Tibial artery (tissue), 4 donors: ENCODE measurements around the gene SLC25A29.

Source experiments
- DNase-seq, 2 donors: peaks; one replicate each; pipeline ENCODE4 v3.0.0-alpha.2; 2019
- H3K27ac ChIP-seq, 2 donors: fragments of 200-600 bp; sonication (generic) in 1 of 2; 1 replicate in 1 of 2; 2 replicates in 1 of 2; pipeline ENCODE4 v1.5.1; 2018 to 2019; ENCODE audit warnings: mild to moderate bottlenecking in 1 of 2
- H3K27me3 ChIP-seq, 2 donors: fragments of 200-600 bp; sonication (generic) in 1 of 2; one replicate each; pipeline versions ENCODE4 v1.5.1 to v1.6.0; 2016 to 2019
- H3K36me3 ChIP-seq, 3 donors: fragments of 200-600 bp; sonication (generic) in 2 of 3; one replicate each; pipeline ENCODE4 v1.5.1; 2016 to 2019; ENCODE audit warnings: mild to moderate bottlenecking in 2 of 3
- H3K4me1 ChIP-seq, 4 donors: fragments of 200-600 bp; sonication (generic) in 2 of 4; 1 replicate in 3 of 4; 2 replicates in 1 of 4; pipeline ENCODE4 v1.5.1; 2016 to 2019
- H3K4me3 ChIP-seq, 2 donors: fragments of 200-600 bp; sonication (generic) in 1 of 2; 1 replicate in 1 of 2; 2 replicates in 1 of 2; pipeline ENCODE4 v1.5.1; 2018 to 2019; ENCODE audit warnings: mild to moderate bottlenecking in 2 of 2
- H3K9me3 ChIP-seq, 3 donors: fragments of 200-600 bp; sonication (generic) in 1 of 3; one replicate each; pipeline ENCODE4 v1.5.1; 2016 to 2019
- CTCF ChIP-seq, 2 experiments: fragments of 200-600 bp in 1 of 2; fragments of 450-650 bp in 1 of 2; IDR thresholded peaks; one replicate each; pipeline ENCODE4 v1.5.1; 2017 to 2019; ENCODE audit warnings: antibody characterized with exemption in 2 of 2, mild to moderate bottlenecking in 1 of 2, moderate library complexity in 1 of 2
- intact Hi-C: fragments of 100-400 bp; cut with DNase I; formaldehyde crosslinking; loops from one replicate; pipeline ENCODE4 v1.15.0; 2023; ENCODE audit warnings: low total_unique reads

Gene SLC25A29

DNA sequence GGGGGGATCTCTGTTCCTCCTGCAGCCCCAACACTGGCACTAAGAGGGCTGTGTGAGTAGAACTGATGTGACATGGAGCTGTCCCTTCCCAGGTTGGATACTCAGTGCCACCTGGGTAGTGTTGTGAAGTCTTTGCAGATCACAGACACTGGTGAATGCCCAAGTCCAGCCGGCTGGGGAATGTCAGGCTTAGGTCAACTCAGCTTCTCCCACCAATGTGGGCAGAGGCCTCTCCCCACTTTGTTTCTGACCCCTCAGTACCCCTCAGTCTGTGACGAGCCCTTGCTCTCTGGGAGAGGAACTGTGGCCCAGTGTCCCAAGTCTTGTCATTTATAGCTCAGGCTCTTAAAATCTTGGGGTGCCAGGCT lies 11.3 kb downstream of the SLC25A29 start:
- Histone ChIP-seq H3K27me3 (no peaks in the 10 kb centered on the region), H3K4me3 (no peak overlapping the region), H3K9me3 (no peaks in the 10 kb centered on the region), H3K36me3 (peaks cover 0 to 40% (median 22%) of the 10 kb centered on the region in 3 donors), H3K27ac (no peak overlapping the region), H3K4me1 (peaks cover 0 to 27% (median 16%) of the 10 kb centered on the region in 4 donors)
- intact Hi-C loops = no loop called here
- no peak for TF ChIP-seq CTCF (IDR thresholded peaks at IDR 0.05)
- peak in 1 of 2 donors; percentile 49 for DNase-seq

GRCh38 chr14:100294213-100294962 lies 11.9 kb downstream of the SLC25A29 start:
- H3K27ac ChIP-seq = no peak overlapping the region

GRCh38 chr14:100293497-100294212 lies 12.6 kb downstream of the SLC25A29 start:
- H3K27ac ChIP-seq = no peak overlapping the region
- peaks cover 0 to 25% (median 16%) of the 10 kb centered on the region in 4 donors for H3K4me1 ChIP-seq
- intact Hi-C loops = no loop called here
- peak in 1 of 2 donors; percentile 18 for DNase-seq
- no peaks in the 10 kb centered on the region for H3K9me3 ChIP-seq
- peaks cover 0 to 39% (median 22%) of the 10 kb centered on the region in 3 donors for H3K36me3 ChIP-seq
- no peak overlapping the region for H3K4me3 ChIP-seq
- no peak for TF ChIP-seq CTCF (IDR thresholded peaks at IDR 0.05)
- no peaks in the 10 kb centered on the region for H3K27me3 ChIP-seq

More at GRCh38 chr14:100294213-100294962, 11.9 kb downstream of the SLC25A29 start:
- H3K27me3 ChIP-seq = no peaks in the 10 kb centered on the region
- peaks cover 0 to 40% (median 22%) of the 10 kb centered on the region in 3 donors for H3K36me3 ChIP-seq
- no peak overlapping the region for H3K4me3 ChIP-seq
- no peak for TF ChIP-seq CTCF (IDR thresholded peaks at IDR 0.05)
- intact Hi-C loops = no loop called here
- no peaks in the 10 kb centered on the region for H3K9me3 ChIP-seq
- peak; percentile 39 to 69 for DNase-seq
- H3K4me1 ChIP-seq = peaks cover 0 to 27% (median 16%) of the 10 kb centered on the region in 4 donors

DNA sequence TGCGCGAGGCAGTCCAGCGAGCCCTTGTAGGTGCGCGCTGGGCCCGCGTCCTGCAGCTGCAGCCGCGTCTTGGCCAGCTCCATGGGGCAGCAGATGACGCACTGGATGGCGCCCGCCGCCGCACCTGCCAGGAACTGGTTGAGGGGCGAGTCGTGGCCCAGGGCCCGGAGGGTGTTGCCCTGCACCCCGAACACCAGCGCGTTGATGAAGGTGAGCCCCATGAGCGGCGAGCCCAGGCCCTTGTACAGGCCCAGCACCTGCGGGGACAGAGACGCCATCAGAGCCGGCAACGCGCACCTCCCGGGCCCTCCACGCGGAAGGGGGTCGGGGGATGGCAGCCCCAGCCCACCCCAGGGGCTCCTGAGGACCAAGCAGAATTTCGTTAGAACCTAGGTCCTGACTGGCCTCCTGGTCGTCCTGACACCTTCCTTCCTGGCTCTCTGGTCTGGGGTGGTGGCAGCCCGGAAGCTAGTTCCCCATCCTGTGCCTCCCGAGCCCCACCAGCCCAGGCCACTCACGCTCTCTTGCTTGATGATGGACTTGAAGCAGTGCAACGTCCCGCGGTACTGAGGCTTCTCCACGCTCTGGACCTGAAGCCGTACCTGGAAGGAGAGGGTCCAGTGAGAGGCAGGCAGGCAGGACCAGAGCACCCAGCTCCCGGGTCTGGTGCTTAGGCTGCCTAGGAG lies 13.3 kb downstream of the SLC25A29 start:
- Histone ChIP-seq H3K36me3 (peaks cover 0 to 37% (median 22%) of the 10 kb centered on the region in 3 donors), H3K27me3 (no peaks in the 10 kb centered on the region), H3K4me3 (no peak overlapping the region), H3K9me3 (no peaks in the 10 kb centered on the region), H3K4me1 (peaks cover 0 to 18% (median 14%) of the 10 kb centered on the region in 4 donors), H3K27ac (no peak overlapping the region)
- intact Hi-C loops = no loop called here
- DNase-seq = peak in 1 of 2 donors; percentile 19
- no peak for TF ChIP-seq CTCF (IDR thresholded peaks at IDR 0.05)

DNA sequence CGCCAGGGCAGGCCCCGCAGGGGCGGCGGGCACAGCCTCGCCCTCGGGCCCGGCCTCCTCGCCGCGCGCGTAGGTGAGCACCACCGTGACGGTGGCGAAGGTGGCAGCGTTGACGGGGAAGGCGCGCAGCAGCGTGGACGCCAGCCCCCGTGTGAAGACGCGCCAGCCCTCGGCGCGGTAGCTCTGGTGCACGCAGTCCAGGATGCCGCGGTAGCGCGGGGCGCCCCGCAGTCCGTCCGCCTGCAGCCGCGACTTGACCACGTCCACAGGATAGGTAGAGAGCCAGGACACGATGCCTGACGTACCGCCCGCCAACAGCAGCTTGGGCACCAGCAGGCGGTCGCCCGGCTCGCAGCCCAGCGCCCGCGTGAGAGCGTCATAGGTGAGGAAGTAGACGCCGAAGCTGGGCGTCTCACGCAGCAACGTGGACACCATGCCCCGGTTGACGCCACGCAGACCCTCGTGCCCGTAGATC lies 13.9 kb downstream of the SLC25A29 start:
- intact Hi-C loops = no loop called here
- DNase-seq = peak in 1 of 2 donors; percentile 11
- H3K9me3 ChIP-seq = no peaks in the 10 kb centered on the region
- no peak overlapping the region for H3K4me3 ChIP-seq
- no peaks in the 10 kb centered on the region for H3K27me3 ChIP-seq
- H3K27ac ChIP-seq = no peak overlapping the region
- no peak for TF ChIP-seq CTCF (IDR thresholded peaks at IDR 0.05)
- peaks cover 0 to 12% (median 8%) of the 10 kb centered on the region in 4 donors for H3K4me1 ChIP-seq
- H3K36me3 ChIP-seq = peaks cover 0 to 37% (median 22%) of the 10 kb centered on the region in 3 donors
